Fibroblast of lung (primary cell): ENCODE results near the gene SLC25A42.

Source experiments
- EZH2 ChIP-seq: IDR thresholded peaks from 2 replicates; pipeline ENCODE4 v1.5.1; 2012; ENCODE audit warnings: low read length, control low read depth, mild to moderate bottlenecking; ENCODE audit errors: missing control alignments
- TF ChIP-seq, protein P1 (sequence below), 2 donors: IDR thresholded peaks in 1 of 2; conservative IDR thresholded peaks in 1 of 2; 1 replicate in 1 of 2; 2 replicates in 1 of 2; pipeline ENCODE4 v1.5.1; 2011 to 2012; ENCODE audit warnings: low read length in 2 of 2, control low read depth in 1 of 2, inconsistent platforms in 1 of 2, low read depth in 1 of 2, mild to moderate bottlenecking in 1 of 2

DNA sequence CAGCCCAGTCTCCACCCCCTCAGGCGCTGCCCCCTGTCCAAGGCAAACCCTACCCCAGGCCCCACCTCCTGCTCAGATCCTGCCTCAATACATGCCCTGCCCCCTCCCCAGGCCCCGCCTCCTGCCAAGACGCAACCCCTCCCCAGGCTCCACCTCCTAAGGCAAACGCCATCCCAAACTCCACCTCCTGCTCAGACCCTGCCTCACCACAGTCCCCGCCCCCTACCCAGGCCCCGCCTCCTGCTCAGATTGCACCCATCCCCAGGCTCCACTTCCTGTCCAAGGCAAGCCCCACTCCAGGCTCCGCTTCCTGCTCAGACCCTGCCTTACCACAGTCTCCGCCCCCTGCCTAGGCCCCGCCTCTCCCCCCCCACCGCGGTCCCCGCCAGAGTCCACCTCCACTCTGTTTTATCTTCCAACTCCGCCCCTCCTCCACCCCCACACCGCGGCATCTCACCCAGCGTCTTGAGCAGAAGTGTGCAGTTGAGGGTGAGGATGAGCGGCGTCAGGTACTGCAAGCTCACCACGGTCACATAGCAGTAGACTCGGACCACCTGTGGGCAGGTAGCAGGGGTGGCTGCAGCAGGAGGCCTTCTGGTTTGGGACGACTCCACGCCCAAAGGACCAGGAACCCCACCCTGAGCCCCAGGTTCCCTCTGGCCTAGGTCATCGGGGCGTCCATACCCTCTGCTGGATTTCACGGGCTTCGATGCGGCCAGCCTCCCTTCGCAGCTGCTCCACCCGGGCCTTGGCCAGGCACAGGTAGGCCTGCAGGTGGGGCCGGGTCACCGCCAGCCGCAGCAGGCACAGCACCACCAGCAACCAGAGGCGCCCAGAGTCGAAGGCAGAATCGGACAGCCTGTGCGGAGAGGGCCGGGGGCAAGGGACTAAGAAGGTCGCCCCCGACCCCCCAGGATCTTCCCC, 56.8 kb downstream of the SLC25A42 start:
- TF ChIP-seq, protein P1, sequence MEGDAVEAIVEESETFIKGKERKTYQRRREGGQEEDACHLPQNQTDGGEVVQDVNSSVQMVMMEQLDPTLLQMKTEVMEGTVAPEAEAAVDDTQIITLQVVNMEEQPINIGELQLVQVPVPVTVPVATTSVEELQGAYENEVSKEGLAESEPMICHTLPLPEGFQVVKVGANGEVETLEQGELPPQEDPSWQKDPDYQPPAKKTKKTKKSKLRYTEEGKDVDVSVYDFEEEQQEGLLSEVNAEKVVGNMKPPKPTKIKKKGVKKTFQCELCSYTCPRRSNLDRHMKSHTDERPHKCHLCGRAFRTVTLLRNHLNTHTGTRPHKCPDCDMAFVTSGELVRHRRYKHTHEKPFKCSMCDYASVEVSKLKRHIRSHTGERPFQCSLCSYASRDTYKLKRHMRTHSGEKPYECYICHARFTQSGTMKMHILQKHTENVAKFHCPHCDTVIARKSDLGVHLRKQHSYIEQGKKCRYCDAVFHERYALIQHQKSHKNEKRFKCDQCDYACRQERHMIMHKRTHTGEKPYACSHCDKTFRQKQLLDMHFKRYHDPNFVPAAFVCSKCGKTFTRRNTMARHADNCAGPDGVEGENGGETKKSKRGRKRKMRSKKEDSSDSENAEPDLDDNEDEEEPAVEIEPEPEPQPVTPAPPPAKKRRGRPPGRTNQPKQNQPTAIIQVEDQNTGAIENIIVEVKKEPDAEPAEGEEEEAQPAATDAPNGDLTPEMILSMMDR (conservative IDR thresholded peaks at IDR 0.05 in 1 of 2, IDR thresholded peaks at IDR 0.05 in 1 of 2; ENCODE audit: low read depth in 1 of 2, low read length in 2 of 2), result no peak
- TF ChIP-seq EZH2, result no peak
